Measurements from ENCODE around the gene BRD9.
"Not testable (repeated sequence)": the region's sequence is repeated elsewhere in the genome, so short reads cannot be mapped to it uniquely, and the experiment has no call there.

BRD9 gene

GRCh38 chr5:892394-893136 lies at the start of gene BRD9, which contains the start of gene TRIP13:
Gene BRD9 (minus strand): TSS chr5:892801. CDS start chr5:892657, 144 bp downstream.
Gene TRIP13 (plus strand): TSS chr5:892884. CDS start chr5:892999, 115 bp downstream.
- peak; percentile 65 to 73 (median 67) for DNase-seq (ENCODE audit: low read depth in 3 of 3)

DNA sequence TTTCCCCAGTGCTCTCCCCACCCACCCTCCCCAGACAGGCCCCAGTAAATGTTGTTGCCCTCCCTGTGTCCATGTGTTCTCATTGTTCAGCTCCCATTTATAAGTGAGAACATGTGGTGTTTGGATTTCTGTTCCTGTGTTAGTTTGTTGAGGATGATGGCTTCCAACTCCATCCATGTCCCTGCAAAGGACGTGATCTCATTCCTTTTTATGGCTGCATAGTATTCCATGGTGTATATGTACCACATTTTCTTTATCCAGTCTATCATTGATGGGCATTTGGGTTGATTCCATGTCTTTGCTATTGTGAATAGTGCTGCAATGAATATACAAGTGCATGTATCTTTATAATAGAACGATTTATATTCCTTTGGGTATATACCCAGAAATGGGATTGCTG lies 48.1 kb upstream of the BRD9 start:
- not testable (repeated sequence) for DNase-seq (ENCODE audit: low read depth in 3 of 3)

DNA sequence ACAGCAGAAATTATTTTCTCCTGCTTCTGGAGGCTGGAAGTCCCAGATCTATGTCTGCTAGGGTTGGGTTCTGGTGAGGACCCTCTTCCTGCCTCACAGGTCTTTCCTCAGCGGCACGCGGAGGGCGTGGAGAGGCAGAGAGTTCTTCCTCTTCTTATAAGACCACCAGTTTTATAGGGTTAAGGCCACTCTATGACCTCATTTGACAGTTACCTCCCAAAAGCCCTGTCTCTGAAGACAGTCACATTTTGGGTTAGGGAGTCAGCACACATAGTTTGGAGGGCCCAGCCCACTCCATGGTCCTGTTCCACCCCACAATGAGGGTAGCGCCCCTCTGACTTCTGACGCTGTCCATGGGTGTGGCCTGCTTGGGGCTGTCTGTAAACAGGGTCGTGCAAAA lies 46.8 kb upstream of the BRD9 start:
- no peak for DNase-seq (ENCODE audit: low read depth in 3 of 3)

DNA sequence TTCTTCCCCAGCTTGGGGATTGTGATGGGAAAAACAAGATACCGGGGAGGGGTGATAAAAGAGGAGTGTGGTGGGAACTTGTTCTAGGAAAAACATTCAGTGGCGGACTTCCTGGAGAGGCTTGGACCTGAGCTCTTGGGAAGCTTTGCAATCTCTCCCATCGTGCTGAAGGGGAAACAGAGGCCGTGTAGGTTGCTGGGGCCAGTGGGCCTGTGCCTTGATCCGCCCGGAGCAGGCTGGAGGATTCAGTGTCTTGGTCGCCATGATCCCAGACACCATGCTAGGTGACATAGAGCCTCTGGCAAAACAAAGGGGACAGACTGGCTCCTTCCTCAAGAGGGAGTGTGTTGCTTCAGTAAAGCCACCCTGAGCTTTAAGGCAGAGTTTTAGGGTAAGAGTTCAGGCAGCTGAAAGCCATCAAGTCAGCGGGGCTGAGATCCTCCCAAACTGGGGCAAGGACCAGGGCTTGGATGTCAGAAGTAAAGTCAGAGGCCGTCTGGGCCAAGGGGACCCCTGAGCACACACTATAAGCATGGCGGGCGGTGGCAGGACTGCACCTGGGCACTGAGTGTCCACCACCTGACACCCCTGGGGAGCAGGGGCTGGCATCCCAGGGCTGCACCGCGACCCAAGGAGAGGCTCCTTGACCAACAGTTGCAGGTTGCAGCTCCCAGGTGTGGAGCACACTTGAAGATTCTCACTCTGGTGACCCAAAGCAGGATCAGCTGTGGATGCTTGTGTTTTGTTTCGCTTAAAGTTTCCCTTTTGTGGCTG lies 44.7 kb upstream of the BRD9 start:
- DNase-seq (ENCODE audit: low read depth in 3 of 3), result no peak

- DNase-seq (ENCODE audit: low read depth in 3 of 3), result no peak
These were observed 43.8 kb upstream of the BRD9 start for GRCh38 chr5:936149-937144.

- DNase-seq (ENCODE audit: low read depth in 3 of 3), result no peak
These were observed 43.0 kb upstream of the BRD9 start for GRCh38 chr5:935510-936084.

GRCh38 chr5:934381-934967 lies 41.9 kb upstream of the BRD9 start:
- DNase-seq (ENCODE audit: low read depth in 3 of 3), result not testable (repeated sequence)

DNA sequence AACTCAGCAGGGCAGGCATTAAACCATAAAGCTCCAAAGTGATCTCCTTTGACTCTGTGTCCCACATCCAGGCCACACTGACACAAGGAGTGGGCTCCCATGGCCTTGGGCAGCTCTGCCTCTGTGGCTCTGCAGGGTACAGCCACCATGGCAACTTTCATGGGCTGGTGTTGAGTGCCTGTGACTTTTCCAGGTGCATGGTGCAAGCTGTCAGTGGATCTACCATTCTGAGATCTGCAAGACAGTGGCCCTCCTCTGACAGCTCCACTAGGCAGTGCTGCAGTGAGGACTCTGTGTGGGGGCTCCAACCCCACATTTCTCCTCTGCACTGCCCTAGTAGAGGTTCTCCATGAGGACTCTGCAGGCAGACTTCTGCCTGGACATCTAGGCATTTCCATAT lies 41.4 kb upstream of the BRD9 start:
- not testable (repeated sequence) for DNase-seq (ENCODE audit: low read depth in 3 of 3)

DNA sequence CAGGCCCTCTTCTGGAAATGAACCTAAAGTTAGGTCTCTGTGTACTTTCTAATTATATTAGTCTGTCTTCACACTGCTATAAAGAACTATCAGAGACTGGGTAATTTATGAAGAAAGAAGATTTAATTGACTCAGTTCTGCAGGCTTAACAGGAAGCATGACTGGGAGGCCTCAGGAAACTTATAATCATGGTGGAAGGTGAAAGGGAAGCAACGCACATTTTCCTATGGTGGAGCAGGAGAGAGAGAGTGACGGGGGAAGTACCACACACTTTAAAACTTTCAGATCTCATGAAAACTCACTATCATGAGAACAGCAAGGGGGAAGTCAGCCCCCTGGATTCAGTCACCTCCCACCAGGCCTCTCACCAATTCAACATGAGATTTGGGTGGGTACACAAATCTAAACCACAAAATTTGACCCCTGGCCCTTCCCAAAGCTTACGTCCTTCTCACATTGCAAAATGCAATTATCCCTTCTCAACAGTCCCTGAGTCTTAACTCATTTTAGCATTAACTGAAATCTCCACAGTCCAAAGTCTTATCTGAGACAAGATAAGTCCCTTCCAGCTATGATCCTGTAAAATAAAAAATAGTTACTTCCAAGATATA lies 40.8 kb upstream of the BRD9 start:
- DNase-seq (ENCODE audit: low read depth in 3 of 3), result no peak

GRCh38 chr5:932628-933250 lies 40.1 kb upstream of the BRD9 start:
- no peak for DNase-seq (ENCODE audit: low read depth in 3 of 3)

- no peak for DNase-seq (ENCODE audit: low read depth in 3 of 3)
These were observed 39.6 kb upstream of the BRD9 start for GRCh38 chr5:932151-932627.

DNA sequence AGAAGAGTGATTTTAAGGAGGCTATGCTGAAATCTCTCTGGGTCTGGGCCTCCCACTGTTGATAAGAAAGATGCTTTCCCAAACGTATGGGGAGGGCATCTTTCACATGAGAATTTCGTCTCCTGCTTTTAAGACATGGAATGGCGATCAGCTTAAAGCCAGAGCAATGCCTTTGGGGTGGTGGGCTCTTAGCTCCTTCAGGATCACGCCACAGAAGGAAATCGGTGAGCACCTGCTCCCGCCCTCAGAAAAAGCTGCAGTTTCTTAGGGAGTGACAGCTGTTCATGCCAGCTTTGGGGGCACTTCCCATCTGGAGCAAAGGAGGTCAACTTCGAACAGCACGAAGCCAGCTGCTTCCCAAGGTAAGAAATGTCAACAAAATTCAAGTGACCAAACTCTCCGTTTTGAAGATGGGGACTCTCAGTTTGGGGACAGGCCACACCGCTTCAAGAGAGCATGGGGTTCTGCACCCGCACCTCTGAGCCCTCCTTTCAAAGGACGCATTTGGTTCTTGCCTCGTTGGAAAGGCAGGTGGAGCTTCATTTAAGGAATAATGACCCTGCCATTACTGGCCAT lies 39.1 kb upstream of the BRD9 start:
- no peak for DNase-seq (ENCODE audit: low read depth in 3 of 3)

DNA sequence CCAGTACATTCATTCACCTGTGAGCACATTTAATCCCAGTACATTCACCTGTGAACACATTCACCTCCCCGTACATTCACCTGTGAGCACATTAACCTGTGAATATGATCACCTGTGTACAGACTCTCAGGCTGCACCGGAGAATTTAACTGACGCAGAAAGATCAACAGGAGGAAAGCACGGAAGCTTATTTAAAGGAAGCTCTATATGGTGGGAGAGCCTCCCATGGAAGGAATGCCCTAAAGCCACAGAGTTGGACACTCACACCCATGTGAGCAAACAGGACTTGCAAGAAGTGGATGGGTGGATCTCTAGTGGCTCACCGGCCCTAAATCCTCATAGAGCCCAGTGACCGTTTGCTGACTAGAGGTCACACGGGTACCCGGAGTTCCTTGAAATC lies 38.3 kb upstream of the BRD9 start:
- DNase-seq (ENCODE audit: low read depth in 3 of 3), result no peak

GRCh38 chr5:929596-929995 lies 37.0 kb upstream of the BRD9 start:
- DNase-seq (ENCODE audit: low read depth in 3 of 3), result no peak

DNA sequence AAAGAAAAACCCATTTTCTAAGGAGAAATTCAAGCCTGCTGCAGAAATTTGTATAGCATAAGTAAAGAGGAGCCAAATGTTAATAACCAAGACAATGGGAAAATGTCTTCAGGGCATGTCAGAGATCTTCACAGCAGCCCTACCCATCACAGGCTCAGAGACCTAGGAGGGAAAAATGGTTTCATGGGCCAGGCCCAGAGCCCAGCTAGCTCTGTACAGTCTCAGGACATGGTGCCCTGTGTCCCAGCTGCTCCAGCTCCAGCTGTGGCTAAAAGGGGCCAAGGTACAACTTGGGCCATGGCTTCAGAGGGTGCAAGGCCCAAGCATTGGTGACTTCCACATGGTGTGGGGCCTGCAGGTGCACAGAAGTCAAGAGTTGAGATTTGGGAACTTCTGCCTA lies 36.6 kb upstream of the BRD9 start:
- DNase-seq (ENCODE audit: low read depth in 3 of 3), result not testable (repeated sequence)

DNA sequence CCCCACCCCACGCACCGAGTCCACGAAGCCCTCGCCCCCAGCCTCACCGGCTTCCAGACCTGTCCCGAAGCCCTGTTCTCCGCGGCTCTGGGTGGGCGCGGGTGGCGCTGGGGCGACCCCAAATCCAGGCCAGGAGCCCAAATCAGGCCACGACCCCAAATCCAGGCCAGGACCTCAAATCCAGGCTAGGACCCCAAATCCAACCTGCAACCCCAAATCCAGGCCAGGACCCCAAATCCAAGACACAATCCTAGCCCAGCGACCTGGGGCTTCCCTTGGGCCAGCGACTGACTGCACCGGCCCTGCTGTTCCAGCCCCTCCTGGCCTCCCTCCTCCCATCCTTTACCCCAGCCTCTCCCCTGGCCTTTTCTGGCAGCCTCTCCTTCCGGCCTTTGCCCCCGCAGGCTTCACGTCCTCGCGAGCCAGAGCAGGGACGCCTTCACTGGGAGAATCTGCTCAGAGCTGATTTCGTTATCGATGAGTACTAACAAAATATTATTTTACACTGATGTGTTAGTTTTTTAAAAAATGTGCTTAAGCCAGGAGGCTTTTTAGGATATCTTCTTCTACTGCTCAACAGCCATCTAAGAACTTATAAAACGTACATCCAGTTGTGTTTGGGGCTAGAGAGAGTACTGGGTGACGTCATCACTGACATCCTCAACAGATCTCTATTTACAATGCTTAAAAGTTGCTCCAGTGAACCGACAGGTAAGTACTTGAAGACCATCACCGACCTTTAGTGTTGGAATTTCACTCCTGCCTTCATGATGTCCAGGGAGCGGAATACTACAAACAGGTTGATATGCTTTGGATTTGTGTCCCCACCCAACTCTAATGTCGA lies 34.8 kb upstream of the BRD9 start:
- DNase-seq (ENCODE audit: low read depth in 3 of 3), result no peak

GRCh38 chr5:926417-927171 lies 34.0 kb upstream of the BRD9 start:
- no peak for DNase-seq (ENCODE audit: low read depth in 3 of 3)

DNA sequence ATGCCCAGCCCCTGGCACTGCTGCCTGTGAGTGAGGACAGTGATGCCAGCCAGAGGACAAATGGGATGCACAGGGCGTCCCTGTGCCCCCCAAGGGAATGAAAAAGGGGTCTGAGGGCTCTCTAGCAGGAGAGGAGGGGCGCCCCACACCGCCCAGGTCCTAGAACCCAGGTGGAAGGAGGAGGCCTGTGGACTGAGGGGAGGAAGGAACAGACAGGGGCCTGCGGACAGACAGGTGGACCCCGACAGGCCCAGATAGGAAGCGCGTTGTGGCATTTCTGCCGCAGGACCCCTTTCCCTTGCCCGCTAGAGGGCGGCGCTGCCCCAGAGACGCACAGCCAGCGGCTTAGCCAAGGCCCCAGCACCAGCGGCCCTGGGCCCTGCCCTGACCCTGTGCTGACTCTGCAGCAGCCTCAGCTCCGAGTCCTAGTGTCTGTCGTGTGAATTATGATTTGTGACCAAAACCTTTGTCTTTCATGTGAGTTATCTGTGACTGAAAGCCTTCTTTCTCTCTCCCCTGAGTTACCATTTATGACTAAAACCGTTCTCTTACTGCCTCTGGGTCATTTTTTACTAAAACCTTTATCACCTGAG lies 30.8 kb upstream of the BRD9 start:
- peak; percentile 44 to 52 (median 52) for DNase-seq (ENCODE audit: low read depth in 3 of 3)
